Activated T-cell treated with anti-CD3 and anti-CD28 coated beads, Interleukin-2, amount 50 U/mL, for 24 hours (primary cell): Measurements from ENCODE around the gene ATP6V1B1.
"Not testable (repeated sequence)": the region's sequence is repeated elsewhere in the genome, so short reads cannot be mapped to it uniquely, and the experiment has no call there.

Experiments used
- DNase-seq: peaks from one replicate; pipeline ENCODE4 v3.0.0-alpha.2; 2020
- H3K27ac Mint-ChIP-seq: 2 replicates; pipeline ENCODE4 v1.8.0; 2020; ENCODE audit warnings: mild to moderate bottlenecking, mixed read lengths
- H3K27me3 Mint-ChIP-seq: 2 replicates; pipeline ENCODE4 v1.8.0; 2020; ENCODE audit warnings: mixed read lengths
- H3K36me3 Mint-ChIP-seq: 2 replicates; pipeline ENCODE4 v1.8.0; 2020; ENCODE audit warnings: low read depth, mixed read lengths
- H3K4me1 Mint-ChIP-seq: 2 replicates; pipeline ENCODE4 v1.8.0; 2020; ENCODE audit warnings: low read depth, mixed read lengths
- H3K4me3 Mint-ChIP-seq: 2 replicates; pipeline ENCODE4 v1.8.0; 2020; ENCODE audit warnings: mild to moderate bottlenecking, moderate library complexity, mixed read lengths
- H3K9me3 Mint-ChIP-seq: 2 replicates; pipeline ENCODE4 v1.8.0; 2020; ENCODE audit warnings: mixed read lengths

ATP6V1B1 gene

DNA sequence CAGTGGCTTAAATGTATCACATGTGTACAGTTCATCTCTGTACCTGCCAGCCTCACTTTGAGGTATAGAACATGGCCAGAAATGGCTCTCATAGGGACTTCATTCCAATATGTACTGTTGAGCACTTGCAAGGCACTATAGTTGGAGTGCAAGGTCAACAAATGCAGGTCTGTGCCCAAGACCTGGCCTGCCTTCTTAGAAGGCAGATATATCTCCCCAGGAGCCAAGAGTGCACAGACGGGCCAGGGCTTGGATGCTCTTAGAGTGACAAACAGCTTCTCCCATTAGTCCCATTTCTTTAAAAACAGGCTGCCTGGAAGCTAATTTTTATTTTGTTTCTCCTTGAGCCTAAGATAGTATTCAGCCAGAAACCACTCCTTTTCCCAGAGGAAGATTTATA is 51.7 kb downstream of the ATP6V1B1 start:
- Mint-ChIP-seq H3K4me3 (no peak overlapping the region), H3K27ac (peak overlapping the region; percentile 12), H3K4me1 (peaks cover 29% of the 10 kb centered on the region), H3K27me3 (no peaks in the 10 kb centered on the region), H3K36me3 (peaks cover 89% of the 10 kb centered on the region), H3K9me3 (no peaks in the 10 kb centered on the region)
- peak; percentile 9 for DNase-seq

GRCh38 chr2:70988151-70988550 is 52.5 kb downstream of the ATP6V1B1 start:
- Mint-ChIP-seq H3K4me3 (no peak overlapping the region), H3K27ac (peak overlapping the region; percentile 28), H3K9me3 (no peaks in the 10 kb centered on the region), H3K36me3 (peaks cover 91% of the 10 kb centered on the region), H3K4me1 (peaks cover 35% of the 10 kb centered on the region), H3K27me3 (no peaks in the 10 kb centered on the region)
- DNase-seq: peak; percentile 17

DNA sequence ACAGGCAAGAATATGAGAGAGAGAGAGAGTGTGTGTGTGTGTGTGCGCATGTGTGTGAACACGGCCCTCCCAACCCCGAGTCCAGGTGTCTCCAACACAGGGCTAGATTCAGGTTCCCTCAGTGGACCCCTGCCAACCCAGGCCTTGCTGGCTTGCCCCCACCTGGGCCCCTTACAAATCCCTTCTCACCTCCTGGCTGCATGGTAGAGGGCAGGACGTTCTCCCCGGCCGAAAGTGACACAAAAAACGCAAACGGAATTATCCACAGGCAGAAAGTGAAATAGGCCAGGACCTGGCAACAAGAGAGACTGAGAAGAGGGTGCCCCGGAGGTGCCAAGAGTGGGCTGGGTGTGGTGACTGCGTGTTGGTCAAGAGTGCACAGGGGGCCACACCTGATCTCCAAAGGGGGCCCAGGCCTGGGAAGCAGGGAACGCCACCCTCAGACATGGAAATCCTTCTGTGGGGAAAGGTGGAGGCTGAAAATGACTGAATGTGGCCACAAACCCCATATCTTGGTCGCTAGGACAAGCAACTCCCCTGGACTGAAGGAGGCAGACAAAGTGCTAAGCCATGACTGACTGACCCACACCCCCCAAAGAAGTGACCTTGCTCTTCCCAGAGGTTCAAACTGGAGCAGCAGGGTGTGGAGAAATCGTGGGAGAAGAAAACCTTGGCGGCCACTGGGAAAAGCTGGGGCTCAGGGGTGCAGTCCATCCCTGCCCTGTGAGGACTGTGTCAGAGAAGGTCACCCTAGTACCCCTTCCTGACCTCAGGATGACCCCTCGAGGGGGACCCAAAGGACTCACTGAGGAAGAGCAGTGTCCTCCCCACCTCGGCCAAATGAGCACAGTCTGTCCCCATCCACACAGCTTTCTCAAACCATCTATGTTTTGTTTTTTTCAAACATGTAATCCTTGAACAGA is 53.3 kb downstream of the ATP6V1B1 start:
- Mint-ChIP-seq H3K36me3 (peaks cover 95% of the 10 kb centered on the region), H3K4me1 (peaks cover 41% of the 10 kb centered on the region), H3K27me3 (no peaks in the 10 kb centered on the region)

DNA sequence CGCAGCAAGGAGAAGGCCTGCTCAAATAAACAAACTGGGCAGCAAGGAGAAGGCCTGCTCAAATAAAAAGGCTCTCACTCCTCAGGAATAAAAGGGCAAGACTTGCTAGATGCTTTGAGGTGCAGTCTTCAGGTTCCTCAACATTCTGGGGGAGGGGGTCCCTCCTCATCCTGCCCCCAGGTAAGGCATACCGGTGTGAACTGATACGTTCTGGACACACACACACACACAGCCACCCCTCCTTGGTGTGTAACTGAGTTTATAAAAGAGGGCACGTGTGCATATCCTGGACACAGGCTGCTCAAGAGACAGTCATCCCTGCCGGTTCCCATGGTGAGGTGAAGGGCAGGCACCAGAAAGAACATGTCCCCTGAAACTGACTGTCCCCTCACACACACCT is 54.5 kb downstream of the ATP6V1B1 start:
- no peak for DNase-seq
- Mint-ChIP-seq H3K9me3 (no peaks in the 10 kb centered on the region), H3K27me3 (no peaks in the 10 kb centered on the region), H3K27ac (no peak overlapping the region), H3K36me3 (peaks cover 91% of the 10 kb centered on the region), H3K4me1 (peaks cover 31% of the 10 kb centered on the region), H3K4me3 (no peak overlapping the region)

More for the DNA sequence above, 53.3 kb downstream of the ATP6V1B1 start:
- Mint-ChIP-seq H3K9me3 (no peaks in the 10 kb centered on the region), H3K4me3 (no peak overlapping the region), H3K27ac (peak overlapping the region; percentile 28)
- DNase-seq: no peak

GRCh38 chr2:70991142-70991541 is 55.4 kb downstream of the ATP6V1B1 start:
- H3K9me3 Mint-ChIP-seq: no peaks in the 10 kb centered on the region
- H3K36me3 Mint-ChIP-seq: peaks cover 83% of the 10 kb centered on the region
- H3K27me3 Mint-ChIP-seq: no peaks in the 10 kb centered on the region
- H3K4me1 Mint-ChIP-seq: peaks cover 30% of the 10 kb centered on the region
- H3K27ac Mint-ChIP-seq: peak overlapping the region; percentile 86
- no peak for DNase-seq
- H3K4me3 Mint-ChIP-seq: no peak overlapping the region

DNA sequence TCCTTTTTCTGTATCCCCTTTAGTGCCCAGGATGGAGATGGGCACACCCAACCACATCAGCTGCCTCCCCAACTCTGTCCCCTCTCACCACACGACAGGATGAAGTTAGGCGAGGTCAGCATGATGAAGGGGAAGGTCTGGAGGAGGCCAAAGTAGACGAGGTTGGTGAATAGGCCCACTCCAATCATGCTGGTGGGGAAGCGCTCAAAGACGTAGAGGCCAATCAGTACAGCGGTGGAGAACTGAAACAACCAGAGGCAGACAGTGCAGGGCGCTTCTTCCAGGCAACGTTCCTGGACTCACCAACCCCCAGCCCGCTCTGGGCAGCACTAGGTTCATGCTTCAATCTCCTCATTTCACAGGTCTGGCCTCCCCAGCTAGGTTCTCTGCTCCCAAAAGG is 56.0 kb downstream of the ATP6V1B1 start:
- Mint-ChIP-seq H3K4me1 (peaks cover 30% of the 10 kb centered on the region), H3K9me3 (no peaks in the 10 kb centered on the region), H3K27ac (peak overlapping the region; percentile 86), H3K36me3 (peaks cover 77% of the 10 kb centered on the region), H3K27me3 (no peaks in the 10 kb centered on the region), H3K4me3 (peak overlapping the region; percentile 18)
- DNase-seq: no peak

- peak overlapping the region; percentile 93 for H3K27ac Mint-ChIP-seq
- H3K9me3 Mint-ChIP-seq: no peaks in the 10 kb centered on the region
- peak overlapping the region; percentile 95 for H3K4me3 Mint-ChIP-seq
- DNase-seq: no peak
- peaks cover 30% of the 10 kb centered on the region for H3K4me1 Mint-ChIP-seq
- H3K27me3 Mint-ChIP-seq: no peaks in the 10 kb centered on the region
- peaks cover 63% of the 10 kb centered on the region for H3K36me3 Mint-ChIP-seq
Observed at GRCh38 chr2:70992945-70993853, 57.5 kb downstream of the ATP6V1B1 start.

- peaks cover 30% of the 10 kb centered on the region for H3K4me1 Mint-ChIP-seq
- no peaks in the 10 kb centered on the region for H3K27me3 Mint-ChIP-seq
- peaks cover 53% of the 10 kb centered on the region for H3K36me3 Mint-ChIP-seq
- peak overlapping the region; percentile 93 for H3K27ac Mint-ChIP-seq
- peak; percentile 75 for DNase-seq
- H3K9me3 Mint-ChIP-seq: no peaks in the 10 kb centered on the region
- H3K4me3 Mint-ChIP-seq: peak overlapping the region; percentile 95
Observed at GRCh38 chr2:70994009-70994698, 58.5 kb downstream of the ATP6V1B1 start.

- H3K4me3 Mint-ChIP-seq: peak within 1 kb of the TSS; percentile 95
- H3K27me3 Mint-ChIP-seq: no peaks in the 10 kb centered on the region
- peak within 1 kb of the TSS; percentile 93 for H3K27ac Mint-ChIP-seq
- peaks cover 46% of the 10 kb centered on the region for H3K36me3 Mint-ChIP-seq
- peak; percentile 97 for DNase-seq
- peaks cover 30% of the 10 kb centered on the region for H3K4me1 Mint-ChIP-seq
- no peaks in the 10 kb centered on the region for H3K9me3 Mint-ChIP-seq
Observed at GRCh38 chr2:70994699-70995425, 59.2 kb downstream of the ATP6V1B1 start, which contains the start of gene TEX261. Gene TEX261, minus strand, starts transcription at chr2:70994873. Its CDS starts 116 bp downstream, at chr2:70994757.

DNA sequence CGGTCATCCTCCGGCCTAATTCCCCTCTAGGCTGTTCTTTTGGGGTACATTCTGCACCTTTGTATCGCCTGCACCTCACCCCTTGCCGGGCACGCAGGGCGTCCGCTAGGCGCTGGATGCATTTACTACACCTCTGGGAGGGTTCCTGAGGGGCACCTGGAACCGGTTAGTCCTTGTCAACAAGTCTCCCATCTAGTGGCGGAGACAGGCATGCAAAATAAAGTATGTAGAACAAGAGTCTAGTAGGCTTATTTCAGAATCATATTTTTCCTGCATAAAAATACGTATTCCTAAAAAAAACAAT is 59.7 kb downstream of the ATP6V1B1 start:
- no peaks in the 10 kb centered on the region for H3K27me3 Mint-ChIP-seq
- H3K27ac Mint-ChIP-seq: peak overlapping the region; percentile 81
- H3K4me1 Mint-ChIP-seq: peaks cover 30% of the 10 kb centered on the region
- peak; percentile 67 for DNase-seq
- H3K36me3 Mint-ChIP-seq: peaks cover 41% of the 10 kb centered on the region
- no peaks in the 10 kb centered on the region for H3K9me3 Mint-ChIP-seq
- peak overlapping the region; percentile 84 for H3K4me3 Mint-ChIP-seq

DNA sequence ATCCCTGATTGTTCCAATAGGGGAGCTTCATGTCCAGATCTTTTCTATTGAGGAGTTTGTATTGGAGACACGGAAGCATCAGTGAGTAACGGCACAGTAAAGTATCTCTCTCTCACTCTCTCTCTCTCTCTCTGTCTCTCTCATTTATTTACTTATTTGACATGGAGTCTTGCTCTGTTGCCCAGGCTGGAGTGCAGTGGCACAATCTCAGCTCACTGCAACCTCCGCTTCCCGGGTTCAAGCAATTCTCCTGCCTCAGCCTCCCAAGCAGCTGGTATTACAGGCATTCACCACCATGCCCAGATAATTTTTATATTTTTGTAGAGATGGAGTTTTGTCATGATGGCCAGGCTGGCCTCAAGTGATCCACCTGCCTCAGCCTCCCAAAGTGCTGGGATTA is 63.2 kb downstream of the ATP6V1B1 start:
- H3K4me3 Mint-ChIP-seq, H3K36me3 Mint-ChIP-seq, DNase-seq, H3K27me3 Mint-ChIP-seq, H3K27ac Mint-ChIP-seq, H3K9me3 Mint-ChIP-seq: not testable (repeated sequence)
- H3K4me1 Mint-ChIP-seq: peaks cover 20% of the 10 kb centered on the region

- peaks cover 5% of the 10 kb centered on the region for H3K36me3 Mint-ChIP-seq
- H3K9me3 Mint-ChIP-seq: no peaks in the 10 kb centered on the region
- H3K27ac Mint-ChIP-seq: no peak overlapping the region
- no peak overlapping the region for H3K4me3 Mint-ChIP-seq
- no peaks in the 10 kb centered on the region for H3K27me3 Mint-ChIP-seq
- no peak for DNase-seq
- peaks cover 20% of the 10 kb centered on the region for H3K4me1 Mint-ChIP-seq
Observed at GRCh38 chr2:70999362-70999761, 63.7 kb downstream of the ATP6V1B1 start.

GRCh38 chr2:70999931-71000330 is 64.2 kb downstream of the ATP6V1B1 start:
- H3K4me1 Mint-ChIP-seq: peaks cover 20% of the 10 kb centered on the region
- not testable (repeated sequence) for H3K4me3 Mint-ChIP-seq, DNase-seq, H3K36me3 Mint-ChIP-seq, H3K27ac Mint-ChIP-seq, H3K9me3 Mint-ChIP-seq, H3K27me3 Mint-ChIP-seq
